Activated B cell treated with CpG ODN at 0.5 μM for 24 hours (primary cell): Measurements from ENCODE around the gene PPIL6. TPM values are rescaled to one million over a fixed set of nuclear protein-coding genes. Genes with fewer than 3 reads are reported as not detected.

Experiments
- ATAC-seq: fragments of 200-7000 bp; cut with Tn5 transposase; one replicate; pipeline ENCODE4 v1.10.0; 2021; ENCODE audit warnings: low read depth, mild to moderate bottlenecking, moderate library complexity
- CTCF ChIA-PET: fragments of 350-600 bp; sonication (Branson Sonifier 250); formaldehyde crosslinking; loops from one replicate; lab custom pipeline; 2021; ENCODE audit warnings: antibody characterized with exemption; lab: Charles Lee
- POLR2A ChIA-PET: fragments of 350-600 bp; sonication (Branson Sonifier 250); formaldehyde crosslinking; loops from one replicate; lab custom pipeline; 2021; ENCODE audit warnings: antibody characterized with exemption; lab: Charles Lee
- DNase-seq: peaks from one replicate; pipeline ENCODE4 v3.0.0; 2022
- H3K27ac Mint-ChIP-seq: one replicate; pipeline ENCODE4 v1.8.0; 2020; ENCODE audit warnings: mixed read lengths
- H3K27me3 Mint-ChIP-seq: one replicate; pipeline ENCODE4 v1.8.0; 2021; ENCODE audit warnings: mixed read lengths
- H3K36me3 Mint-ChIP-seq: one replicate; pipeline ENCODE4 v1.8.0; 2021; ENCODE audit warnings: low read depth, mixed read lengths
- H3K4me1 Mint-ChIP-seq: one replicate; pipeline ENCODE4 v1.8.0; 2021; ENCODE audit warnings: mixed read lengths
- H3K4me3 Mint-ChIP-seq: one replicate; pipeline ENCODE4 v1.8.0; 2020; ENCODE audit warnings: mild to moderate bottlenecking, mixed read lengths
- H3K9me3 Mint-ChIP-seq: one replicate; pipeline ENCODE4 v1.8.0; 2020; ENCODE audit warnings: mixed read lengths
- intact Hi-C: fragments of 100-400 bp; cut with micrococcal nuclease; formaldehyde crosslinking; loops from one replicate; pipeline ENCODE4 v1.15.1; 2024
- total RNA-seq: library from RNA; stranded (reverse); gene quantifications from 2 replicates; pipeline ENCODE4 v1.2.3, GENCODE V29; 2022
- TF ChIP-seq, protein P1 (sequence below): fragments of 200-600 bp; IDR thresholded peaks from one replicate; pipeline ENCODE4 v1.8.0; 2022; ENCODE audit warnings: antibody characterized with exemption, mild to moderate bottlenecking

Gene PPIL6
- total RNA-seq, 1 donor from 2014 or later: 0.91 TPM

DNA sequence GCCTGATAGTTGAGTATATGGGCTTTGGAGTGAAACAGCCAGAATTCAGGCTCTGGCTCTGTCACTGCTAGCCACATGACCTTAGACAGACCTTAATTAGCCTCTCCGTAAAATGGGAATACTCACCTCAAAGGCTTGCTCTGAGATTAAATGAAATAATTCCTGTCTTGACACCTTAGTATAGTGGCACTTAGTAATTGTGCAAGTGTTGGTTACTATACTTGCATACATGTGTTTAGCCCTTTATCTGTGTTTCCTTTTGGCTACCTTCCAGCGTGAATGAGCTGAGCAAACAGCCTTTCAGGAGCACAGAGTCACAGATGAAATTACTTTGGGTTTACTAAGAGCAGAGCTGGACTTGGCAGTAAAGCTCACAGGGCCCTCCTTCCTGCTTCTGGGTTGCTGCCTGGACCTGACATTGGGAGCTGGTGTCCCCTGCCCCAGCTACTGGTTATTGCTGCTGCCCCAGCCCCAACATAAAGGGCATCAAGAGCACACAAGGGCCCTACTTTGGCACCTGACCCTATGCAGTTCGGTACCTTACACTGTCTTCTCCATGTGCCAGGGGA, 90.9 kb downstream of the PPIL6 start:
- Mint-ChIP-seq H3K36me3 (peaks cover 24% of the 10 kb centered on the region), H3K9me3 (no peaks in the 10 kb centered on the region), H3K4me1 (no peaks in the 10 kb centered on the region), H3K27me3 (no peaks in the 10 kb centered on the region), H3K27ac (peak overlapping the region; percentile 46), H3K4me3 (no peak overlapping the region)
- TF ChIP-seq, protein P1, sequence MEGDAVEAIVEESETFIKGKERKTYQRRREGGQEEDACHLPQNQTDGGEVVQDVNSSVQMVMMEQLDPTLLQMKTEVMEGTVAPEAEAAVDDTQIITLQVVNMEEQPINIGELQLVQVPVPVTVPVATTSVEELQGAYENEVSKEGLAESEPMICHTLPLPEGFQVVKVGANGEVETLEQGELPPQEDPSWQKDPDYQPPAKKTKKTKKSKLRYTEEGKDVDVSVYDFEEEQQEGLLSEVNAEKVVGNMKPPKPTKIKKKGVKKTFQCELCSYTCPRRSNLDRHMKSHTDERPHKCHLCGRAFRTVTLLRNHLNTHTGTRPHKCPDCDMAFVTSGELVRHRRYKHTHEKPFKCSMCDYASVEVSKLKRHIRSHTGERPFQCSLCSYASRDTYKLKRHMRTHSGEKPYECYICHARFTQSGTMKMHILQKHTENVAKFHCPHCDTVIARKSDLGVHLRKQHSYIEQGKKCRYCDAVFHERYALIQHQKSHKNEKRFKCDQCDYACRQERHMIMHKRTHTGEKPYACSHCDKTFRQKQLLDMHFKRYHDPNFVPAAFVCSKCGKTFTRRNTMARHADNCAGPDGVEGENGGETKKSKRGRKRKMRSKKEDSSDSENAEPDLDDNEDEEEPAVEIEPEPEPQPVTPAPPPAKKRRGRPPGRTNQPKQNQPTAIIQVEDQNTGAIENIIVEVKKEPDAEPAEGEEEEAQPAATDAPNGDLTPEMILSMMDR: no peak
- ATAC-seq (no peak), DNase-seq (no peak)
- intact Hi-C loops: no loop called here
- ChIA-PET CTCF (no interaction called here), POLR2A (no interaction called here)

DNA sequence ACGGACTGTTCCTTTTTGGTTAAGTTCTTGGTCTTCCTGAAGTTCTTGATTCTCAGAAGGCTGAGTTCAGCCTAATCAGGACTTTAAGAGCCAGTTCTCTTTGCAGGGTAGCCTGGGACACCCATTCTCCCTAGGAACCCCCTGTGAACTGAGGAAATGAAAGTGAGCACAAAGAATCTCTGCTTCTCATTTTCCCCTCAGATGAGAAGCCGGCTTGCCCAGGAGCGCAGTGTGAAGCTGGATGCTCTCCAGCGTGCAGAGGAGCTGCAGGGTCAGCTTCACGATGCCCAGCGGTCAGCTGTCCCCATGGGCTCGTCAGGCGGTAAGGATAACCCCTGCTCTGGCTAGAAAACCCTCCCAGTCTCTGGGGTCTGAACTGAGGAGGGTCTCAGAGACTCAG, 92.2 kb downstream of the PPIL6 start:
- DNase-seq: no peak
- no peak overlapping the region for H3K27ac Mint-ChIP-seq
- CTCF ChIA-PET: no interaction called here

DNA sequence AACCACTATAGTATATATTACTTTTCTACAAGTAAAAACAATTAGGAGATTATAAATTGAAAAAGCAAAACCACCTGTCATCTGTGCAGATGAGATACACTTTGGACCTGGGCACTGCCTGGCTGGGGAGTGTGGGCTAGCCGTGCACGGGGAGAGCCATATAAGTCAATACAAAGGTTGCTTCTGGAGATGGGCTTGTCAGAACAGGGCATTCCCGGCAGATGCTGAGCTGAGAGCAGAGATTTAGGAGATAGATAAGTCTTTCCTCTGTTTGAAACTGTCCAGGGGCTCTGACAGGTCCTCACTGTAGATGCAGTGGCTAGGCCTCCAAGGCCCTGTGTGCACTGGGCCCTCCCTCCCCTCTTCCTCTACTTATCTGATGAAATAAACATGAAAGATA, 92.6 kb downstream of the PPIL6 start:
- no peak for ATAC-seq
- intact Hi-C loops: no loop called here
- H3K27ac Mint-ChIP-seq: no peak overlapping the region

More for the DNA sequence above, 92.2 kb downstream of the PPIL6 start:
- TF ChIP-seq, protein P1: no peak
- H3K27me3 Mint-ChIP-seq: no peaks in the 10 kb centered on the region
- no peaks in the 10 kb centered on the region for H3K9me3 Mint-ChIP-seq
- H3K36me3 Mint-ChIP-seq: peaks cover 13% of the 10 kb centered on the region
- POLR2A ChIA-PET: no interaction called here
- ATAC-seq: no peak
- no peak overlapping the region for H3K4me3 Mint-ChIP-seq
- no peaks in the 10 kb centered on the region for H3K4me1 Mint-ChIP-seq
- intact Hi-C loops: no loop called here

DNA sequence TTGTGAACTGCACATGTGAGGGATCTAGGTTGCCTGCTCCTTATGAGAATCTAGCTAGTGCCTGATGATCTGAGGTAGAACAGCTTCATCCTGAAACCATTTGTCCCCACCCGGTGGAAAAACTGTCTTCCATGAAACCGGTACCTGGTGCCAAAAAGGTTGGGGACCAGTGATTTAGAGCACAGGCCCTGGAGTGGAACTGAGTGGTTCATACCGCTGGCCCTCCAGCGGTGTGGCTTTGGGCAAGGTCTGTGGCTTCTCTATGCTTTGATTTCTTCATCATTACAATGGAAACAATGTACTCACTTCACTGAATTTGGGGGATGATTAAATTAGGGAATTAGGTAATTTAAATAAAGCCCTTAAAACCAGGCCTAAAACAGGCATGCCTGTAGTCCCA, 94.4 kb downstream of the PPIL6 start:
- Mint-ChIP-seq H3K4me1 (no peaks in the 10 kb centered on the region), H3K27me3 (no peaks in the 10 kb centered on the region), H3K36me3 (peaks cover 3% of the 10 kb centered on the region), H3K27ac (no peak overlapping the region), H3K4me3 (no peak overlapping the region), H3K9me3 (no peaks in the 10 kb centered on the region)
- intact Hi-C loops: no loop called here
- ATAC-seq (no peak), DNase-seq (no peak)
- ChIA-PET POLR2A (interaction anchor here (1.4 kb wide), 1 partner anchor 37 kb away, joined by 3 read pairs; no protein-coding TSS in a partner anchor), CTCF (no interaction called here)
- TF ChIP-seq, protein P1: no peak

More for the DNA sequence above, 92.6 kb downstream of the PPIL6 start:
- TF ChIP-seq, protein P1: no peak
- CTCF ChIA-PET: no interaction called here
- Mint-ChIP-seq H3K4me3 (no peak overlapping the region), H3K9me3 (no peaks in the 10 kb centered on the region), H3K36me3 (peaks cover 9% of the 10 kb centered on the region), H3K4me1 (no peaks in the 10 kb centered on the region), H3K27me3 (no peaks in the 10 kb centered on the region)
- POLR2A ChIA-PET: no interaction called here
- DNase-seq: no peak

DNA sequence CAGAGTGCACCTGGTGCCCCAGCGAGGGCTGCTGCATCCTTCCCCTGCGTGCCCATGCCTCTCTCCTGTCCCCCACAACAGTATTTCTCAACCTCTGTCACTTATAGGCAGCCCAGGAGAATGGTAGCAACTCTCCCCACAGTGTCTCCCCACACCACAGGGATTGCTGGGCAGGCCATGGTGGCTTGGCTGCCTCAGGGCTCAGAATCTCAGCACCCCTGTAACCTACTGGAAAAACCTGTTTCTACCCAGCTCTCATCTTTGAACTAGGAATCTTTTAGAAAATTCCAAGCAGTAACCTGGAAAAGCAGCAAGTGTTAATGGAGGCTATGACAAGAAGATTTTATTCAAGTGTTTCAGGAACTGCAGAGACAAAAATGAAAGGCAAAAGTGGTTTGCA, 96.2 kb downstream of the PPIL6 start:
- TF ChIP-seq, protein P1: no peak
- H3K36me3 Mint-ChIP-seq: no peaks in the 10 kb centered on the region
- H3K27me3 Mint-ChIP-seq: no peaks in the 10 kb centered on the region
- H3K4me3 Mint-ChIP-seq: no peak overlapping the region
- no peaks in the 10 kb centered on the region for H3K4me1 Mint-ChIP-seq
- H3K27ac Mint-ChIP-seq: no peak overlapping the region
- CTCF ChIA-PET: no interaction called here
- intact Hi-C loops: no loop called here
- ATAC-seq: no peak
- no peaks in the 10 kb centered on the region for H3K9me3 Mint-ChIP-seq
- POLR2A ChIA-PET: no interaction called here
- DNase-seq: no peak
